Panc1 (cell line): Measurements from ENCODE around the gene WSB1. TPM values are rescaled to one million over a fixed set of nuclear protein-coding genes. Genes with fewer than 3 reads are reported as not detected.
A peak's percentile ranks its signal among the peaks of the same experiment; 100 is the strongest.

Source experiments
- ATAC-seq: fragments of 200-7000 bp; cut with Tn5 transposase; 2 replicates; pipeline ENCODE4 v1.9.1; 2020; ENCODE audit warnings: mild to moderate bottlenecking, moderate library complexity
- BruUV-seq: library from RNA; stranded (reverse); fragments of 400-500 nt; replicated peaks from 2 replicates; lab custom pipeline; 2021; lab: Mats Ljungman, UMichigan
- CTCF ChIA-PET: fragments of 300-600 bp; sonication (Branson Sonifier 250); formaldehyde crosslinking; loops from one replicate; lab custom pipeline; 2022; ENCODE audit warnings: antibody characterized with exemption; lab: Charles Lee
- POLR2A ChIA-PET: fragments of 300-600 bp; sonication (Branson Sonifier 250); formaldehyde crosslinking; loops from one replicate; lab custom pipeline; 2022; ENCODE audit warnings: antibody characterized with exemption; lab: Charles Lee
- DNase-seq: peaks from one replicate; pipeline ENCODE4 v3.0.0-alpha.2; 2010; ENCODE audit warnings: low read depth, low spot score
- H3K27ac ChIP-seq: 2 replicates; pipeline ENCODE4 v1.5.1; 2011; ENCODE audit warnings: mild to moderate bottlenecking, low read length, inconsistent platforms
- H3K27me3 ChIP-seq: fragments of 200-500 bp; sonication (Bioruptor generic); 2 replicates; pipeline ENCODE4 v1.6.0; 2014; ENCODE audit warnings: low read length, inconsistent platforms; ENCODE audit not compliant: control insufficient read depth, insufficient read depth
- H3K36me3 ChIP-seq: fragments of 200-500 bp; sonication (Bioruptor generic); 2 replicates; pipeline ENCODE4 v1.5.1; 2014; ENCODE audit warnings: inconsistent platforms, mild to moderate bottlenecking, low read length, moderate library complexity; ENCODE audit not compliant: control insufficient read depth, insufficient read depth
- H3K4me1 ChIP-seq: 2 replicates; pipeline ENCODE4 v1.5.1; 2011; ENCODE audit warnings: inconsistent platforms, mild to moderate bottlenecking, low read length, moderate library complexity; ENCODE audit not compliant: control insufficient read depth, insufficient read depth
- H3K4me3 ChIP-seq, 2 experiments: 2 replicates each; pipeline ENCODE4 v1.5.1; 2011 to 2012; ENCODE audit warnings: low read depth in 2 of 2, low read length in 2 of 2, mild to moderate bottlenecking in 2 of 2, inconsistent platforms in 1 of 2, moderate library complexity in 1 of 2
- H3K9me3 ChIP-seq: fragments of 200-500 bp; sonication (Bioruptor generic); 2 replicates; pipeline ENCODE4 v1.5.1; 2014; ENCODE audit warnings: low read depth, mild to moderate bottlenecking, inconsistent platforms, low read length, moderate library complexity; ENCODE audit not compliant: control insufficient read depth, insufficient read depth
- CTCF ChIP-seq: fragments of 450-650 bp; IDR thresholded peaks from 2 replicates; pipeline ENCODE4 v1.5.1; 2017; ENCODE audit warnings: mild to moderate bottlenecking
- POLR2AphosphoS5 ChIP-seq: IDR thresholded peaks from 2 replicates; pipeline ENCODE4 v1.6.1; 2012; ENCODE audit warnings: mild to moderate bottlenecking, low read depth, low read length, moderate library complexity
- REST ChIP-seq, 2 experiments: IDR thresholded peaks; 2 replicates each; pipeline ENCODE4 v1.6.1; 2011 to 2012; ENCODE audit warnings: low read depth in 2 of 2, control low read depth in 1 of 2, low read length in 1 of 2, mild to moderate bottlenecking in 1 of 2, moderate library complexity in 1 of 2; ENCODE audit not compliant: insufficient read depth in 1 of 2
- SIN3A ChIP-seq: IDR thresholded peaks from 2 replicates; pipeline ENCODE4 v1.6.1; 2012; ENCODE audit warnings: low read depth, mild to moderate bottlenecking, low read length, moderate library complexity, borderline replicate concordance; ENCODE audit not compliant: insufficient read depth
- TCF7L2 ChIP-seq: IDR thresholded peaks from 2 replicates; pipeline ENCODE4 v1.6.1; 2011; ENCODE audit warnings: mild to moderate bottlenecking, low read depth, low read length, inconsistent platforms
- in situ Hi-C: cut with HindIII; loops from 2 replicates; pipeline ENCODE4 v1.10.0; 2016; ENCODE audit warnings: low sequenced_read_pairs, low pct_unique_long_range_greater_than_20kb
- intact Hi-C: fragments of 100-400 bp; cut with micrococcal nuclease; formaldehyde crosslinking; loops from one replicate; pipeline ENCODE4 v1.10.0; 2022; ENCODE audit not compliant: unreplicated experiment
- total RNA-seq: library from RNA; stranded (reverse); gene quantifications from one replicate; pipeline ENCODE4 v1.2.1, GENCODE V29; 2021; ENCODE audit not compliant: unreplicated experiment

WSB1 gene
- total RNA-seq, 1 experiment from 2014 or later: 114 TPM

- ATAC-seq (no peak), DNase-seq (no peak)
- no peak for TF ChIP-seq SIN3A
- TF ChIP-seq REST (IDR thresholded peaks at IDR 0.05; ENCODE audit: insufficient read depth in 1 of 2, low read depth in 2 of 2, low read length in 1 of 2): no peak
- TF ChIP-seq POLR2AphosphoS5: no peak
- no peak for TF ChIP-seq CTCF
- no peak for TF ChIP-seq TCF7L2
- POLR2A ChIA-PET: interaction anchor here (0.6 kb wide), 1 partner anchor 30 kb away, joined by 4 read pairs; no protein-coding TSS in a partner anchor
- Histone ChIP-seq H3K4me3 (peak overlapping the region; percentile 66 to 69), H3K27me3 (no peaks in the 10 kb centered on the region), H3K27ac (peak overlapping the region; percentile 95), H3K36me3 (no peaks in the 10 kb centered on the region), H3K4me1 (peaks cover 31% of the 10 kb centered on the region), H3K9me3 (no peaks in the 10 kb centered on the region)
- in situ Hi-C loops: no loop called here
- CTCF ChIA-PET: interaction anchor here (0.6 to 1.3 kb wide), 2 partner anchors 181 to 247 kb away, joined by 6 to 7 read pairs; no protein-coding TSS in a partner anchor
- TSS peak; percentile 93 for BruUV-seq
- intact Hi-C loops: loop anchor here (10.0 kb wide), 1 partner anchor 112 kb away; no protein-coding TSS in a partner anchor
These were observed 59.1 kb downstream of the WSB1 start for GRCh38 chr17:27353033-27353460.

- ChIA-PET CTCF (interaction anchor here (0.6 to 1.0 kb wide), 4 partner anchors 10 to 246 kb away, joined by 3 to 7 read pairs (median 3); no protein-coding TSS in a partner anchor), POLR2A (interaction anchor here (0.6 kb wide), 1 partner anchor 29 kb away, joined by 4 read pairs; no protein-coding TSS in a partner anchor)
These were observed 59.6 kb downstream of the WSB1 start for GRCh38 chr17:27353461-27354050.

More at GRCh38 chr17:27353461-27354050, 59.6 kb downstream of the WSB1 start:
- peak overlapping the region; percentile 66 to 69 for H3K4me3 ChIP-seq
- H3K27ac ChIP-seq: peak overlapping the region; percentile 95
- peak; percentile 92 for ATAC-seq
- in situ Hi-C loops: no loop called here
- peak; percentile 61 for DNase-seq
- H3K27me3 ChIP-seq: no peaks in the 10 kb centered on the region
- no peak for TF ChIP-seq TCF7L2
- TF ChIP-seq SIN3A: peak; percentile 52; the same call in 1 of the 2 replicates
- TF ChIP-seq CTCF: peak; percentile 99
- no peak for TF ChIP-seq REST (IDR thresholded peaks at IDR 0.05; ENCODE audit: insufficient read depth in 1 of 2, low read depth in 2 of 2, low read length in 1 of 2)
- peak; percentile 71 for TF ChIP-seq POLR2AphosphoS5
- intact Hi-C loops: loop anchor here (1.0 to 10.0 kb wide), 2 partner anchors 111 to 248 kb away; no protein-coding TSS in a partner anchor
- BruUV-seq: no TSS peak
- H3K36me3 ChIP-seq: no peaks in the 10 kb centered on the region
- H3K9me3 ChIP-seq: no peaks in the 10 kb centered on the region
- H3K4me1 ChIP-seq: peaks cover 26% of the 10 kb centered on the region
